ENCODE data around the gene CUTA. TPM values are rescaled to one million over a fixed set of nuclear protein-coding genes. Genes with fewer than 3 reads are reported as not detected.

Gene CUTA
- total and polyA plus RNA-seq, 2 of the 13 experiments (the other 11 are each of a cell fraction or from before 2014, with no cell fraction given) = 170 to 180 TPM

DNA sequence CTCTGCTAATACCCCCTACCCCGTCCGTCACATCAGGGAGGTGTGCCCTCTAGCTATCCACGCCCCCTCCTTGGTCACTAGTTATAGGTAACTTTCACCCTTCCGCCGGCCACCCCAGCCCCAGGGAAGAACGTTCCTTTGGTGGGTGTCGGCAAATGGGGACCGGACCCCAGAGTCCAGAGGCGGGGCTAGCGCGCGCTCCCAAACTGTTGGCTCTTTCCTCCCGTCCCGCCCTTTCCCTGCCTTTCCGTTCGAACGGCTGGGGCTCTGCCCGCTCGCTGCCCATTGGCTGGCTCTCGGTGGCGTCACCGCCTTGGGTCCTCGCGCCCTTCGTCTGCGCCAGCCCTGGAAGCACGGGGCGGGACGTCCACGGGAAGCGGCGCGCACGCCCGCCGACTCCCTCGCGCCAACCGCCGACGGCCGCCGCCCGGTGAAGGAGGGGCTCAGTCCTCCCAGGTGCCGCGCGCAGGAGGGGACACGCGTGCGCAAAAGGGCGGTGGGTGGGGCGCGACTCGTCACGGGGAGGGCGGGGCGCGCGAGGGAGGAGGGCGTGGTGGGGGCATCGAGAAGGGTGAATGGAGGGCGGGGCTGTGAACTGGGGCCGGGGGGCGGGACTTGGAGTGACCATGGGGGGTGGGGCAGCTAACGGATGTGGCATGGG, 7.7 kb downstream of the CUTA start (continued):
- TF ChIP-seq ZNF513 (CRISPR knock-in tag; conservative IDR thresholded peaks at IDR 0.05) (0 out of 2 replicates have a peak, but pooled peaks have one; percentile 46), ZNF878 (CRISPR knock-in tag; IDR thresholded peaks at IDR 0.05) (peak; percentile 99), NAIF1 (CRISPR knock-in tag; IDR thresholded peaks at IDR 0.05; ENCODE audit: borderline replicate concordance) (no peak), NCOA5 (CRISPR knock-in tag; IDR thresholded peaks at IDR 0.05) (0 out of 2 replicates have a peak, but pooled peaks have one; percentile 58), UBTF (CRISPR knock-in tag; IDR thresholded peaks at IDR 0.05) (peak; percentile 70; the same call in 1 of the 2 replicates), MTA1 (CRISPR knock-in tag; IDR thresholded peaks at IDR 0.05; ENCODE audit: borderline replicate concordance) (peak; percentile 81; the same call in 1 of the 2 replicates), SOX6 (IDR thresholded peaks at IDR 0.05) (no peak), SOX6 (CRISPR knock-in tag; IDR thresholded peaks at IDR 0.05) (peak; percentile 79), MIER2 (CRISPR knock-in tag; IDR thresholded peaks at IDR 0.05) (0 out of 2 replicates have a peak, but pooled peaks have one; percentile 43), ZNF615 (CRISPR knock-in tag; IDR thresholded peaks at IDR 0.05; ENCODE audit: borderline replicate concordance) (no peak), GATA4 (IDR thresholded peaks at IDR 0.05; ENCODE audit: borderline replicate concordance, low read depth) (0 out of 2 replicates have a peak, but pooled peaks have one; percentile 28), ZFYVE20 (CRISPR knock-in tag; IDR thresholded peaks at IDR 0.05; ENCODE audit: borderline replicate concordance, low read depth) (peak; percentile 94; the same call in 1 of the 2 replicates), ZNF446 (CRISPR knock-in tag; IDR thresholded peaks at IDR 0.05) (peak; percentile 91), PBX3 (CRISPR knock-in tag; IDR thresholded peaks at IDR 0.05; ENCODE audit: borderline replicate concordance) (no peak), ZNF567 (CRISPR knock-in tag; IDR thresholded peaks at IDR 0.05; ENCODE audit: borderline replicate concordance) (peak; percentile 85; the same call in 1 of the 2 replicates), U2AF1 (optimal IDR thresholded peaks at IDR 0.05; ENCODE audit: low read depth, low read length) (no peak), GTF3A (CRISPR knock-in tag; conservative IDR thresholded peaks at IDR 0.05) (no peak)
- TF ChIP-seq, protein P1, sequence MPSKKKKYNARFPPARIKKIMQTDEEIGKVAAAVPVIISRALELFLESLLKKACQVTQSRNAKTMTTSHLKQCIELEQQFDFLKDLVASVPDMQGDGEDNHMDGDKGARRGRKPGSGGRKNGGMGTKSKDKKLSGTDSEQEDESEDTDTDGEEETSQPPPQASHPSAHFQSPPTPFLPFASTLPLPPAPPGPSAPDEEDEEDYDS (CRISPR knock-in tag; IDR thresholded peaks at IDR 0.05) = peak; percentile 86
- TF ChIP-seq, protein P2, sequence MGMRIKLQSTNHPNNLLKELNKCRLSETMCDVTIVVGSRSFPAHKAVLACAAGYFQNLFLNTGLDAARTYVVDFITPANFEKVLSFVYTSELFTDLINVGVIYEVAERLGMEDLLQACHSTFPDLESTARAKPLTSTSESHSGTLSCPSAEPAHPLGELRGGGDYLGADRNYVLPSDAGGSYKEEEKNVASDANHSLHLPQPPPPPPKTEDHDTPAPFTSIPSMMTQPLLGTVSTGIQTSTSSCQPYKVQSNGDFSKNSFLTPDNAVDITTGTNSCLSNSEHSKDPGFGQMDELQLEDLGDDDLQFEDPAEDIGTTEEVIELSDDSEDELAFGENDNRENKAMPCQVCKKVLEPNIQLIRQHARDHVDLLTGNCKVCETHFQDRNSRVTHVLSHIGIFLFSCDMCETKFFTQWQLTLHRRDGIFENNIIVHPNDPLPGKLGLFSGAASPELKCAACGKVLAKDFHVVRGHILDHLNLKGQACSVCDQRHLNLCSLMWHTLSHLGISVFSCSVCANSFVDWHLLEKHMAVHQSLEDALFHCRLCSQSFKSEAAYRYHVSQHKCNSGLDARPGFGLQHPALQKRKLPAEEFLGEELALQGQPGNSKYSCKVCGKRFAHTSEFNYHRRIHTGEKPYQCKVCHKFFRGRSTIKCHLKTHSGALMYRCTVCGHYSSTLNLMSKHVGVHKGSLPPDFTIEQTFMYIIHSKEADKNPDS (CRISPR knock-in tag; IDR thresholded peaks at IDR 0.05) = peak; percentile 44; the same call in 1 of the 2 replicates
- TF ChIP-seq, protein P3, sequence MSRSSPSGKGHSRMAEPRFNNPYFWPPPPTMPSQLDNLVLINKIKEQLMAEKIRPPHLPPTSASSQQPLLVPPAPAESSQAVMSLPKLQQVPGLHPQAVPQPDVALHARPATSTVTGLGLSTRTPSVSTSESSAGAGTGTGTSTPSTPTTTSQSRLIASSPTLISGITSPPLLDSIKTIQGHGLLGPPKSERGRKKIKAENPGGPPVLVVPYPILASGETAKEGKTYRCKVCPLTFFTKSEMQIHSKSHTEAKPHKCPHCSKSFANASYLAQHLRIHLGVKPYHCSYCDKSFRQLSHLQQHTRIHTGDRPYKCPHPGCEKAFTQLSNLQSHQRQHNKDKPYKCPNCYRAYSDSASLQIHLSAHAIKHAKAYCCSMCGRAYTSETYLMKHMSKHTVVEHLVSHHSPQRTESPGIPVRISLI (CRISPR knock-in tag; IDR thresholded peaks at IDR 0.05; ENCODE audit: borderline replicate concordance) = peak; percentile 66; the same call in 1 of the 2 replicates

Data from HepG2 (cell line).